ENCODE data around the gene ASIC4.

The ASIC4 gene

GRCh38 chr2:219484343-219485200 lies 29.7 kb upstream of the ASIC4 start:
- no peak for TF ChIP-seq CTCF (IDR thresholded peaks at IDR 0.05; ENCODE audit: poor library complexity, severe bottlenecking)
- Histone ChIP-seq H3K9me3 (ENCODE audit: severe bottlenecking) (no peaks in the 10 kb centered on the region), H3K27me3 (ENCODE audit: insufficient read depth, poor library complexity, severe bottlenecking) (peaks cover 26% of the 10 kb centered on the region), H3K27ac (ENCODE audit: poor library complexity, severe bottlenecking) (no peak overlapping the region), H3K4me3 (ENCODE audit: severe bottlenecking) (no peak overlapping the region), H3K36me3 (ENCODE audit: low read depth) (no peaks in the 10 kb centered on the region), H3K4me1 (ENCODE audit: insufficient read depth, poor library complexity, severe bottlenecking) (no peaks in the 10 kb centered on the region)
- DNase-seq (ENCODE audit: low spot score) (no peak), ATAC-seq (ENCODE audit: low read depth) (peak; percentile 8; the same call in 2 of the 3 replicates)

GRCh38 chr2:219485201-219485580 lies 29.1 kb upstream of the ASIC4 start:
- Histone ChIP-seq H3K4me3 (ENCODE audit: severe bottlenecking) (no peak overlapping the region), H3K27me3 (ENCODE audit: insufficient read depth, poor library complexity, severe bottlenecking) (peaks cover 26% of the 10 kb centered on the region), H3K4me1 (ENCODE audit: insufficient read depth, poor library complexity, severe bottlenecking) (no peaks in the 10 kb centered on the region), H3K27ac (ENCODE audit: poor library complexity, severe bottlenecking) (no peak overlapping the region), H3K36me3 (ENCODE audit: low read depth) (no peaks in the 10 kb centered on the region), H3K9me3 (ENCODE audit: severe bottlenecking) (no peaks in the 10 kb centered on the region)
- ATAC-seq (ENCODE audit: low read depth) (no peak), DNase-seq (ENCODE audit: low spot score) (no peak)
- no peak for TF ChIP-seq CTCF (IDR thresholded peaks at IDR 0.05; ENCODE audit: poor library complexity, severe bottlenecking)

- no peak for TF ChIP-seq CTCF (IDR thresholded peaks at IDR 0.05; ENCODE audit: poor library complexity, severe bottlenecking)
- DNase-seq (ENCODE audit: low spot score) (no peak), ATAC-seq (ENCODE audit: low read depth) (no peak)
- H3K27ac ChIP-seq (ENCODE audit: poor library complexity, severe bottlenecking), result no peak overlapping the region
- H3K36me3 ChIP-seq (ENCODE audit: low read depth), result no peaks in the 10 kb centered on the region
- no peak overlapping the region for H3K4me3 ChIP-seq (ENCODE audit: severe bottlenecking)
- H3K27me3 ChIP-seq (ENCODE audit: insufficient read depth, poor library complexity, severe bottlenecking), result peaks cover 26% of the 10 kb centered on the region
- no peaks in the 10 kb centered on the region for H3K4me1 ChIP-seq (ENCODE audit: insufficient read depth, poor library complexity, severe bottlenecking)
- H3K9me3 ChIP-seq (ENCODE audit: severe bottlenecking), result no peaks in the 10 kb centered on the region
Measured at GRCh38 chr2:219486380-219486959, 27.8 kb upstream of the ASIC4 start.

- Histone ChIP-seq H3K27me3 (ENCODE audit: insufficient read depth, poor library complexity, severe bottlenecking) (peaks cover 26% of the 10 kb centered on the region), H3K4me1 (ENCODE audit: insufficient read depth, poor library complexity, severe bottlenecking) (no peaks in the 10 kb centered on the region), H3K4me3 (ENCODE audit: severe bottlenecking) (no peak overlapping the region), H3K36me3 (ENCODE audit: low read depth) (no peaks in the 10 kb centered on the region), H3K9me3 (ENCODE audit: severe bottlenecking) (no peaks in the 10 kb centered on the region), H3K27ac (ENCODE audit: poor library complexity, severe bottlenecking) (no peak overlapping the region)
- TF ChIP-seq CTCF (IDR thresholded peaks at IDR 0.05; ENCODE audit: poor library complexity, severe bottlenecking), result no peak
- DNase-seq (ENCODE audit: low spot score), result no peak
- no peak for ATAC-seq (ENCODE audit: low read depth)
Measured at GRCh38 chr2:219488149-219488843, 26.0 kb upstream of the ASIC4 start.

All from RWPE2 (cell line).